Breast epithelium (tissue), 4 donors: ENCODE measurements around the gene BRD3. TPM values are rescaled to one million over a fixed set of nuclear protein-coding genes. Genes with fewer than 3 reads are reported as not detected.

Source experiments
- DNase-seq, 2 donors: peaks; one replicate each; pipeline ENCODE4 v3.0.0-alpha.2; 2019; ENCODE audit warnings: low spot score in 2 of 2
- H3K27ac ChIP-seq, 2 donors: fragments of 200-600 bp; sonication (generic) in 1 of 2; one replicate each; pipeline ENCODE4 v1.5.1; 2016 to 2019; ENCODE audit warnings: mild to moderate bottlenecking in 1 of 2
- H3K27me3 ChIP-seq, 2 donors: fragments of 200-600 bp; sonication (generic) in 1 of 2; one replicate each; pipeline versions ENCODE4 v1.5.1 to v1.6.0; 2017 to 2019; ENCODE audit warnings: control low read depth in 1 of 2, mild to moderate bottlenecking in 1 of 2
- H3K36me3 ChIP-seq: fragments of 200-600 bp; one replicate; pipeline ENCODE4 v1.5.1; 2019
- H3K4me1 ChIP-seq, 2 donors: fragments of 200-600 bp; sonication (generic); one replicate each; pipeline ENCODE4 v1.5.1; 2016 to 2019; ENCODE audit warnings: control low read depth in 1 of 2
- H3K4me3 ChIP-seq, 3 donors: fragments of 200-600 bp; sonication (generic); 1 replicate in 2 of 3; 2 replicates in 1 of 3; pipeline ENCODE4 v1.5.1; 2016 to 2019; ENCODE audit warnings: mild to moderate bottlenecking in 3 of 3, moderate library complexity in 2 of 3
- H3K9me3 ChIP-seq, 2 donors: fragments of 200-600 bp; sonication (generic) in 1 of 2; one replicate each; pipeline ENCODE4 v1.5.1; 2016 to 2019; ENCODE audit warnings: control low read depth in 1 of 2
- CTCF ChIP-seq, 3 donors: fragments of 450-650 bp; IDR thresholded peaks; one replicate each; pipeline ENCODE4 v1.5.1; 2016 to 2017; ENCODE audit warnings: antibody characterized with exemption in 3 of 3, mild to moderate bottlenecking in 3 of 3, moderate library complexity in 3 of 3
- POLR2A ChIP-seq: fragments of 450-650 bp; IDR thresholded peaks from one replicate; pipeline ENCODE4 v1.6.1; 2016; ENCODE audit warnings: antibody characterized with exemption, mild to moderate bottlenecking, moderate library complexity
- POLR2AphosphoS5 ChIP-seq, 3 donors: sonication (generic); formaldehyde crosslinking; IDR thresholded peaks; one replicate each; pipeline ENCODE4 v1.6.1; 2017; ENCODE audit warnings: antibody characterized with exemption in 3 of 3
- intact Hi-C: fragments of 100-400 bp; cut with DNase I; formaldehyde crosslinking; loops from one replicate; pipeline ENCODE4 v1.15.1; 2023; ENCODE audit warnings: low total_unique reads
- total RNA-seq, 3 donors: library from RNA; depleted of rRNA; stranded (reverse); fragments of >200 nt; gene quantifications; one replicate each; pipeline ENCODE4 v1.1.0, GENCODE V29; 2016

Gene BRD3
- total RNA-seq, 3 donors from 2014 or later = 21.6 to 26.2 (median 24.6) TPM

GRCh38 chr9:134056483-134057306 lies 11.1 kb downstream of the BRD3 start:
- DNase-seq = no peak
- H3K27ac ChIP-seq = peak overlapping the region; percentile 16 to 21
- H3K9me3 ChIP-seq = no peaks in the 10 kb centered on the region
- peaks cover 21 to 26% of the 10 kb centered on the region in 2 donors for H3K4me1 ChIP-seq
- no peaks in the 10 kb centered on the region for H3K27me3 ChIP-seq
- intact Hi-C loops = loop anchor here (5.0 kb wide), 1 partner anchor 1134 kb away; no protein-coding TSS in a partner anchor
- TF ChIP-seq POLR2A (no peak), POLR2AphosphoS5 (IDR thresholded peaks at IDR 0.05) (no peak), CTCF (IDR thresholded peaks at IDR 0.05) (no peak)
- peaks cover 8% of the 10 kb centered on the region for H3K36me3 ChIP-seq
- H3K4me3 ChIP-seq = peak overlapping the region in 2 of 3 donors; percentile 4 to 52

- peaks cover 20 to 21% of the 10 kb centered on the region in 2 donors for H3K4me1 ChIP-seq
- intact Hi-C loops = loop anchor here (5.0 kb wide), 1 partner anchor 1134 kb away; no protein-coding TSS in a partner anchor
- peaks cover 8% of the 10 kb centered on the region for H3K36me3 ChIP-seq
- no peaks in the 10 kb centered on the region for H3K27me3 ChIP-seq
- peak; percentile 72 to 77 for DNase-seq
- peak overlapping the region in 2 of 3 donors; percentile 4 to 52 for H3K4me3 ChIP-seq
- H3K9me3 ChIP-seq = no peaks in the 10 kb centered on the region
- no peak for TF ChIP-seq POLR2A
- no peak for TF ChIP-seq CTCF (IDR thresholded peaks at IDR 0.05)
- no peak for TF ChIP-seq POLR2AphosphoS5 (IDR thresholded peaks at IDR 0.05)
- H3K27ac ChIP-seq = peak overlapping the region; percentile 16 to 42
Measured at GRCh38 chr9:134055981-134056461, 11.8 kb downstream of the BRD3 start.

- TF ChIP-seq POLR2A = no peak
- TF ChIP-seq POLR2AphosphoS5 (IDR thresholded peaks at IDR 0.05) = no peak
- Histone ChIP-seq H3K9me3 (no peaks in the 10 kb centered on the region), H3K36me3 (peaks cover 8% of the 10 kb centered on the region), H3K4me1 (peaks cover 19 to 21% of the 10 kb centered on the region in 2 donors), H3K27ac (peak overlapping the region; percentile 16 to 42), H3K4me3 (peak overlapping the region in 1 of 3 donors; percentile 52), H3K27me3 (no peaks in the 10 kb centered on the region)
- intact Hi-C loops = loop anchor here (5.0 kb wide), 1 partner anchor 1133 kb away; no protein-coding TSS in a partner anchor
- DNase-seq = no peak
Measured at GRCh38 chr9:134054891-134055811, 12.7 kb downstream of the BRD3 start.

- no peaks in the 10 kb centered on the region for H3K27me3 ChIP-seq
- DNase-seq = no peak
- no peaks in the 10 kb centered on the region for H3K9me3 ChIP-seq
- intact Hi-C loops = no loop called here
- peaks cover 19 to 22% of the 10 kb centered on the region in 2 donors for H3K4me1 ChIP-seq
- TF ChIP-seq POLR2A (no peak), POLR2AphosphoS5 (IDR thresholded peaks at IDR 0.05) (no peak), CTCF (IDR thresholded peaks at IDR 0.05) (no peak)
- no peak overlapping the region for H3K4me3 ChIP-seq
- H3K27ac ChIP-seq = no peak overlapping the region
- H3K36me3 ChIP-seq = peaks cover 8% of the 10 kb centered on the region
Measured at GRCh38 chr9:134053941-134054761, 13.7 kb downstream of the BRD3 start.
